BE2C (cell line): ENCODE results near the gene FMNL2.

Experiments
- DNase-seq: peaks from one replicate; pipeline ENCODE4 v3.0.0-alpha.2; 2020
- H3K27me3 ChIP-seq: fragments of 250-450 bp; sonication (Bioruptor Pico); 2 replicates; pipeline ENCODE4 v1.5.1; 2020; ENCODE audit warnings: mild to moderate bottlenecking
- H3K36me3 ChIP-seq: fragments of 250-450 bp; sonication (Bioruptor Pico); 2 replicates; pipeline ENCODE4 v1.5.1; 2020; ENCODE audit warnings: mild to moderate bottlenecking
- H3K4me1 ChIP-seq: fragments of 250-450 bp; sonication (Bioruptor Pico); 2 replicates; pipeline ENCODE4 v1.5.1; 2020
- H3K4me3 ChIP-seq: 2 replicates; pipeline ENCODE4 v1.5.1; 2011; ENCODE audit warnings: low read depth, low read length
- H3K9me3 ChIP-seq: fragments of 250-450 bp; sonication (Bioruptor Pico); 2 replicates; pipeline ENCODE4 v1.5.1; 2020
- CTCF ChIP-seq: IDR thresholded peaks from 2 replicates; pipeline ENCODE4 v1.5.1; 2012; ENCODE audit warnings: mild to moderate bottlenecking, low read depth, low read length

Gene FMNL2

GRCh38 chr2:152480821-152481399 is 145.9 kb downstream of the FMNL2 start:
- H3K4me1 ChIP-seq: no peaks in the 10 kb centered on the region
- H3K9me3 ChIP-seq: no peaks in the 10 kb centered on the region
- H3K4me3 ChIP-seq: no peak overlapping the region
- H3K36me3 ChIP-seq: no peaks in the 10 kb centered on the region
- TF ChIP-seq CTCF: no peak
- no peaks in the 10 kb centered on the region for H3K27me3 ChIP-seq
- no peak for DNase-seq

- H3K4me1 ChIP-seq: no peaks in the 10 kb centered on the region
- DNase-seq: no peak
- TF ChIP-seq CTCF: no peak
Observed at GRCh38 chr2:152481881-152482583, 147.1 kb downstream of the FMNL2 start.

GRCh38 chr2:152483276-152484063 is 148.5 kb downstream of the FMNL2 start:
- no peak for DNase-seq
- no peak for TF ChIP-seq CTCF
- Histone ChIP-seq H3K27me3 (no peaks in the 10 kb centered on the region), H3K9me3 (no peaks in the 10 kb centered on the region), H3K4me3 (no peak overlapping the region), H3K36me3 (no peaks in the 10 kb centered on the region), H3K4me1 (no peaks in the 10 kb centered on the region)

More at GRCh38 chr2:152481881-152482583, 147.1 kb downstream of the FMNL2 start:
- Histone ChIP-seq H3K27me3 (no peaks in the 10 kb centered on the region), H3K36me3 (no peaks in the 10 kb centered on the region), H3K4me3 (no peak overlapping the region), H3K9me3 (no peaks in the 10 kb centered on the region)

GRCh38 chr2:152485954-152486736 is 151.2 kb downstream of the FMNL2 start:
- no peaks in the 10 kb centered on the region for H3K9me3 ChIP-seq
- DNase-seq: no peak
- H3K27me3 ChIP-seq: no peaks in the 10 kb centered on the region
- no peaks in the 10 kb centered on the region for H3K4me1 ChIP-seq
- TF ChIP-seq CTCF: no peak
- H3K4me3 ChIP-seq: no peak overlapping the region
- no peaks in the 10 kb centered on the region for H3K36me3 ChIP-seq

GRCh38 chr2:152486737-152487400 is 151.9 kb downstream of the FMNL2 start:
- H3K9me3 ChIP-seq: no peaks in the 10 kb centered on the region
- no peaks in the 10 kb centered on the region for H3K36me3 ChIP-seq
- DNase-seq: no peak
- no peaks in the 10 kb centered on the region for H3K27me3 ChIP-seq
- TF ChIP-seq CTCF: no peak
- no peak overlapping the region for H3K4me3 ChIP-seq
- no peaks in the 10 kb centered on the region for H3K4me1 ChIP-seq
